ENCODE measurements around the gene CCDC15. TPM values are rescaled to one million over a fixed set of nuclear protein-coding genes. Genes with fewer than 3 reads are reported as not detected.
"Not testable (repeated sequence)": the region's sequence is repeated elsewhere in the genome, so short reads cannot be mapped to it uniquely, and the experiment has no call there.

CCDC15 gene
- total RNA-seq, 1 donor from 2014 or later = 0.25 TPM

DNA sequence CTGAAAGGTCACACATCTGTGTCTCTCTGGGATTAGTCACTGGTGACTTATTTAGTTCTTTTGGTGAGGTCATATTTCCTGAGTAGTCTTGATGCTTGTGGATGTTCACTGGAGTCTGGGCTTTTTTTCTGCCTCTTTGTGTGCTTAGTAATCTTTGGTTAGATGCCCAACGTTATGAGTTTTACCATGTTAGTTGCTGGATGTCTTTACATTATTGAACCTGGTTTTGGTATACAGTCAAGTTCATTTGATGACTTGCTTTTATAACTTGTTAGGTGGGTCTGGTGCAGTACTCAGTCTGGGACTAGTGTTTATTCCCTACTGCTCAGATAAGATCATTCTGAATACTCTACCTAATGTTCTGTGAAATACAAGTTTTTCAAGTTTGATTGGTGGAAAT, 82.9 kb downstream of the CCDC15 start:
- peaks cover 6% of the 10 kb centered on the region for H3K36me3 ChIP-seq
- no peak for TF ChIP-seq CTCF (IDR thresholded peaks at IDR 0.05; ENCODE audit: borderline replicate concordance)
- intact Hi-C loops (cut with micrococcal nuclease) = no loop called here
- H3K4me3 ChIP-seq = no peak overlapping the region
- H3K27ac ChIP-seq (replicated peaks) = no peak overlapping the region
- peaks cover 34% of the 10 kb centered on the region for H3K9me3 ChIP-seq (replicated peaks)
- H3K4me1 ChIP-seq = no peaks in the 10 kb centered on the region
- no peaks in the 10 kb centered on the region for H3K27me3 ChIP-seq (ENCODE audit: low read depth)
- no peak for DNase-seq

- intact Hi-C loops (cut with micrococcal nuclease) = no loop called here
- Histone ChIP-seq H3K36me3 (no peaks in the 10 kb centered on the region), H3K27ac (replicated peaks) (no peak overlapping the region), H3K9me3 (replicated peaks) (no peaks in the 10 kb centered on the region), H3K4me1 (no peaks in the 10 kb centered on the region), H3K27me3 (ENCODE audit: low read depth) (no peaks in the 10 kb centered on the region), H3K4me3 (no peak overlapping the region)
- TF ChIP-seq CTCF (IDR thresholded peaks at IDR 0.05; ENCODE audit: borderline replicate concordance) = no peak
- no peak for DNase-seq
Observed at GRCh38 chr11:125049164-125049792, 95.3 kb downstream of the CCDC15 start.

DNA sequence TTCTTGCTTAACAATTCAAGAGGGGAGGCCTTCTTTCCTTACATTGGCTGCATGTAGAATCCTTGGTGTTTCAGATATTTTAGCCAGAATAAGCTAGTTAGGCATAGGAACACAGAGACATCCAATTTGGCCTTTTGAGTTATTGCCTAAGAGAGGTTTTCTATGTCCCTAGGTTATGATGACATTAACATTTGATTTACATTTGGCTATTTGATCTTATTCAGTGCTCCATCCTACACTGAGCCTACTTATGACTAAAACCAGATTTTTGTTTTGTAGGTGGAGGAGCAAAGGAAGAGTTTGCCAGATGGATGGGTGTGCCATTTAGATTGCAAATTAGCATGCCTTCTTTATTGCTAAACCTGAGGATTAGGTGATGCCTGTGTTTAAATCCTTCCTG, 98.0 kb downstream of the CCDC15 start:
- Histone ChIP-seq H3K4me3 (no peak overlapping the region), H3K27me3 (ENCODE audit: low read depth) (no peaks in the 10 kb centered on the region), H3K27ac (replicated peaks) (no peak overlapping the region), H3K36me3 (no peaks in the 10 kb centered on the region), H3K4me1 (no peaks in the 10 kb centered on the region), H3K9me3 (replicated peaks) (no peaks in the 10 kb centered on the region)
- DNase-seq = no peak
- TF ChIP-seq CTCF (IDR thresholded peaks at IDR 0.05; ENCODE audit: borderline replicate concordance) = no peak
- intact Hi-C loops (cut with micrococcal nuclease) = no loop called here

- no peak for TF ChIP-seq CTCF (IDR thresholded peaks at IDR 0.05; ENCODE audit: borderline replicate concordance)
- H3K36me3 ChIP-seq = no peaks in the 10 kb centered on the region
- intact Hi-C loops (cut with micrococcal nuclease) = no loop called here
- H3K27me3 ChIP-seq (ENCODE audit: low read depth) = no peaks in the 10 kb centered on the region
- H3K4me1 ChIP-seq = no peaks in the 10 kb centered on the region
- H3K9me3 ChIP-seq (replicated peaks) = no peaks in the 10 kb centered on the region
- H3K4me3 ChIP-seq = no peak overlapping the region
- DNase-seq = no peak
- no peak overlapping the region for H3K27ac ChIP-seq (replicated peaks)
Observed at GRCh38 chr11:125053167-125053566, 99.2 kb downstream of the CCDC15 start.

DNA sequence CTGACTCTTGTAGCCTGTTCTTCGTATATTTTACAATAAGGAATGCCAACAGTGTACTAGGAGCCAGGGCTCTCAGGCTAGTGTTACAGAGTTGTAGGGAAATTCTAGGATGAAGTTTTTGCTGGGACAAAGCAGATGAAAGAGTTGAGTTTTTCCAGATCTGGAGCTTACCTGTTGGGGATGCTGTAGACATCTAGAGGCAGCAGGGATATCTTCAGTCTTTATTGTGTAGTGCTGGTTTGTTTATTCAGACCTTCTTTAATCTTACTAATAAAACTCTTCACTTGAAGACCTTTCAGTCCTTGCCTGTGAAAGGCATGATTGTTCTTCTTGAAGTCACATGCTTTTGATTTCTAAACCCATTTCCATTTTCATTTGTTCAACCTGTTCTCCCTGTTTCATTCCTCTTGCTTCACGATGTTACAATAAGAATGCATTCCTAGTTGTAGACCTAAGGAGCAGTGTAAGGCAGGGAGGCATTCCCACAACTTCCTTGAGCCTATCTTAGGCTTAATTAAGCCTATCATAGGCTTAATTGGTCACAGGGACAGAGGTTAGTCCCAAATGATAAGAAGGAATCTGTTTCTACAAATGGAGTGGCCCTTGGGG, 101.2 kb downstream of the CCDC15 start:
- intact Hi-C loops (cut with micrococcal nuclease) = no loop called here
- Histone ChIP-seq H3K36me3 (no peaks in the 10 kb centered on the region), H3K4me3 (no peak overlapping the region), H3K9me3 (replicated peaks) (no peaks in the 10 kb centered on the region), H3K27ac (replicated peaks) (no peak overlapping the region), H3K4me1 (no peaks in the 10 kb centered on the region), H3K27me3 (ENCODE audit: low read depth) (no peaks in the 10 kb centered on the region)
- no peak for DNase-seq
- no peak for TF ChIP-seq CTCF (IDR thresholded peaks at IDR 0.05; ENCODE audit: borderline replicate concordance)

GRCh38 chr11:125056111-125056510, 102.1 kb downstream of the CCDC15 start:
- H3K27me3 ChIP-seq (ENCODE audit: low read depth); H3K4me1 ChIP-seq; H3K36me3 ChIP-seq; H3K27ac ChIP-seq (replicated peaks); DNase-seq; H3K4me3 ChIP-seq; intact Hi-C loops (cut with micrococcal nuclease); H3K9me3 ChIP-seq (replicated peaks): not testable (repeated sequence)
